ENCODE results near the gene CYP27C1.

GRCh38 chr2:127150996-127151395, 69.1 kb downstream of the CYP27C1 start:
- TF ChIP-seq RAD21 (conservative IDR thresholded peaks at IDR 0.05) (no peak), EZH2 (IDR thresholded peaks at IDR 0.05; ENCODE audit: borderline replicate concordance, insufficient read depth, low read length, poor library complexity, severe bottlenecking) (no peak), EP300 (conservative IDR thresholded peaks at IDR 0.05; ENCODE audit: poor library complexity, severe bottlenecking) (no peak), POLR2AphosphoS5 (IDR thresholded peaks at IDR 0.05) (no peak), MXI1 (conservative IDR thresholded peaks at IDR 0.05; ENCODE audit: poor library complexity, severe bottlenecking) (no peak), SMC3 (conservative IDR thresholded peaks at IDR 0.05; ENCODE audit: poor library complexity) (no peak)
- TF ChIP-seq, protein P1, sequence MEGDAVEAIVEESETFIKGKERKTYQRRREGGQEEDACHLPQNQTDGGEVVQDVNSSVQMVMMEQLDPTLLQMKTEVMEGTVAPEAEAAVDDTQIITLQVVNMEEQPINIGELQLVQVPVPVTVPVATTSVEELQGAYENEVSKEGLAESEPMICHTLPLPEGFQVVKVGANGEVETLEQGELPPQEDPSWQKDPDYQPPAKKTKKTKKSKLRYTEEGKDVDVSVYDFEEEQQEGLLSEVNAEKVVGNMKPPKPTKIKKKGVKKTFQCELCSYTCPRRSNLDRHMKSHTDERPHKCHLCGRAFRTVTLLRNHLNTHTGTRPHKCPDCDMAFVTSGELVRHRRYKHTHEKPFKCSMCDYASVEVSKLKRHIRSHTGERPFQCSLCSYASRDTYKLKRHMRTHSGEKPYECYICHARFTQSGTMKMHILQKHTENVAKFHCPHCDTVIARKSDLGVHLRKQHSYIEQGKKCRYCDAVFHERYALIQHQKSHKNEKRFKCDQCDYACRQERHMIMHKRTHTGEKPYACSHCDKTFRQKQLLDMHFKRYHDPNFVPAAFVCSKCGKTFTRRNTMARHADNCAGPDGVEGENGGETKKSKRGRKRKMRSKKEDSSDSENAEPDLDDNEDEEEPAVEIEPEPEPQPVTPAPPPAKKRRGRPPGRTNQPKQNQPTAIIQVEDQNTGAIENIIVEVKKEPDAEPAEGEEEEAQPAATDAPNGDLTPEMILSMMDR (IDR thresholded peaks at IDR 0.05; ENCODE audit: poor library complexity, severe bottlenecking), result no peak
- TF ChIP-seq, protein P2, sequence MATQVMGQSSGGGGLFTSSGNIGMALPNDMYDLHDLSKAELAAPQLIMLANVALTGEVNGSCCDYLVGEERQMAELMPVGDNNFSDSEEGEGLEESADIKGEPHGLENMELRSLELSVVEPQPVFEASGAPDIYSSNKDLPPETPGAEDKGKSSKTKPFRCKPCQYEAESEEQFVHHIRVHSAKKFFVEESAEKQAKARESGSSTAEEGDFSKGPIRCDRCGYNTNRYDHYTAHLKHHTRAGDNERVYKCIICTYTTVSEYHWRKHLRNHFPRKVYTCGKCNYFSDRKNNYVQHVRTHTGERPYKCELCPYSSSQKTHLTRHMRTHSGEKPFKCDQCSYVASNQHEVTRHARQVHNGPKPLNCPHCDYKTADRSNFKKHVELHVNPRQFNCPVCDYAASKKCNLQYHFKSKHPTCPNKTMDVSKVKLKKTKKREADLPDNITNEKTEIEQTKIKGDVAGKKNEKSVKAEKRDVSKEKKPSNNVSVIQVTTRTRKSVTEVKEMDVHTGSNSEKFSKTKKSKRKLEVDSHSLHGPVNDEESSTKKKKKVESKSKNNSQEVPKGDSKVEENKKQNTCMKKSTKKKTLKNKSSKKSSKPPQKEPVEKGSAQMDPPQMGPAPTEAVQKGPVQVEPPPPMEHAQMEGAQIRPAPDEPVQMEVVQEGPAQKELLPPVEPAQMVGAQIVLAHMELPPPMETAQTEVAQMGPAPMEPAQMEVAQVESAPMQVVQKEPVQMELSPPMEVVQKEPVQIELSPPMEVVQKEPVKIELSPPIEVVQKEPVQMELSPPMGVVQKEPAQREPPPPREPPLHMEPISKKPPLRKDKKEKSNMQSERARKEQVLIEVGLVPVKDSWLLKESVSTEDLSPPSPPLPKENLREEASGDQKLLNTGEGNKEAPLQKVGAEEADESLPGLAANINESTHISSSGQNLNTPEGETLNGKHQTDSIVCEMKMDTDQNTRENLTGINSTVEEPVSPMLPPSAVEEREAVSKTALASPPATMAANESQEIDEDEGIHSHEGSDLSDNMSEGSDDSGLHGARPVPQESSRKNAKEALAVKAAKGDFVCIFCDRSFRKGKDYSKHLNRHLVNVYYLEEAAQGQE (IDR thresholded peaks at IDR 0.05; ENCODE audit: borderline replicate concordance), result no peak

Measured in neural cell (in vitro differentiated cells).